HG03460 (cell line): Measurements from ENCODE around the gene GPATCH3.
A peak's percentile ranks its signal among the peaks of the same experiment; 100 is the strongest.
"Not testable (repeated sequence)": the region's sequence is repeated elsewhere in the genome, so short reads cannot be mapped to it uniquely, and the experiment has no call there.

Experiments
- ATAC-seq: cut with Tn5 transposase; IDR thresholded peaks from one replicate; pipeline ENCODE4 v1.9.1; 2021; ENCODE audit not compliant: unreplicated experiment

GPATCH3 gene

DNA sequence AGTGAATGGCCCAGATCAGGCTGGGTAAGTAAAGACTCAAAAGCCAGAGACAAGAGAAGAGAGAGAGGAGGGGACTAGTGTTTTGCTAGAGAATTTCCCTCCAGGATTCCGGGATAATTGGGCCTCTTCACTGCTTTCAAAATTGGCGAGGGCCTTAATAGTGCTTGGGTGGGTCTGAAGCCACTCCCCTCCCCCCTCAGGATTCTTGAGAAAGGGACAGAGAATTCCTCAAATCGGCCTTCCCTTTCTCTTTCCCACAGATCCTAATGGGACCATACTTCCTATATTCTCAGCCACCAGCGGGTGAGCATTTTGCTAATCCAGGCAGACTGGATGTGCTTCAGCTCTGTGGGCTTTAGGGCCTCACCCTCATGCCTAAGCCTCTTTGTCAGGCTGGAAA lies 25.4 kb downstream of the GPATCH3 start:
- no peak for ATAC-seq

DNA sequence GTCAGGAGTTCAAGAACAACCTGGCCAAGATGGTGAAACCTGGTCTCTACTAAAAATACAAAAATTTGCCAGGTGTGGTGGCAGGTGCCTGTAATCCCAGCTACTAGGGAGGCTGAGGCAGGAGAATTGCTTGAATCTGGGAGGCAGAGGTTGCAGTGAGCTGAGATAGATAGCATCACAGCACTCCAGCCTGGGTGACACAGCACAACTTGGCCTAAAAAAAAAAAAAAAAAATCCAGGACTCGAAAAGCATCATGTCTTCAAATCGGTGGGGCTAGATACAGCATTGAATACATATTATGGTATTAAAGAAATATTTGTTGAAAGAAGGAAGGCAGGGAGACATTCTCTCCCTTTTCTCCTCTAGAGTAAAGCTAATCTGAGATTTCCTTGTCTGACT lies 27.2 kb downstream of the GPATCH3 start:
- ATAC-seq, result not testable (repeated sequence)

GRCh38 chr1:26864610-26865480 lies 35.4 kb downstream of the GPATCH3 start:
- peak; percentile 91 for ATAC-seq

DNA sequence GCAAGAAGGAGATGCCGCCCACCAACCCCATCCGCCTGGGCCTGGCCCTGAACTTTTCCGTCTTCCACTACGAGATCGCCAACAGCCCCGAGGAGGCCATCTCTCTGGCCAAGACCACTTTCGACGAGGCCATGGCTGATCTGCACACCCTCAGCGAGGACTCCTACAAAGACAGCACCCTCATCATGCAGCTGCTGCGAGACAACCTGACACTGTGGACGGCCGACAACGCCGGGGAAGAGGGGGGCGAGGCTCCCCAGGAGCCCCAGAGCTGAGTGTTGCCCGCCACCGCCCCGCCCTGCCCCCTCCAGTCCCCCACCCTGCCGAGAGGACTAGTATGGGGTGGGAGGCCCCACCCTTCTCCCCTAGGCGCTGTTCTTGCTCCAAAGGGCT lies 36.6 kb downstream of the GPATCH3 start:
- ATAC-seq, result no peak

DNA sequence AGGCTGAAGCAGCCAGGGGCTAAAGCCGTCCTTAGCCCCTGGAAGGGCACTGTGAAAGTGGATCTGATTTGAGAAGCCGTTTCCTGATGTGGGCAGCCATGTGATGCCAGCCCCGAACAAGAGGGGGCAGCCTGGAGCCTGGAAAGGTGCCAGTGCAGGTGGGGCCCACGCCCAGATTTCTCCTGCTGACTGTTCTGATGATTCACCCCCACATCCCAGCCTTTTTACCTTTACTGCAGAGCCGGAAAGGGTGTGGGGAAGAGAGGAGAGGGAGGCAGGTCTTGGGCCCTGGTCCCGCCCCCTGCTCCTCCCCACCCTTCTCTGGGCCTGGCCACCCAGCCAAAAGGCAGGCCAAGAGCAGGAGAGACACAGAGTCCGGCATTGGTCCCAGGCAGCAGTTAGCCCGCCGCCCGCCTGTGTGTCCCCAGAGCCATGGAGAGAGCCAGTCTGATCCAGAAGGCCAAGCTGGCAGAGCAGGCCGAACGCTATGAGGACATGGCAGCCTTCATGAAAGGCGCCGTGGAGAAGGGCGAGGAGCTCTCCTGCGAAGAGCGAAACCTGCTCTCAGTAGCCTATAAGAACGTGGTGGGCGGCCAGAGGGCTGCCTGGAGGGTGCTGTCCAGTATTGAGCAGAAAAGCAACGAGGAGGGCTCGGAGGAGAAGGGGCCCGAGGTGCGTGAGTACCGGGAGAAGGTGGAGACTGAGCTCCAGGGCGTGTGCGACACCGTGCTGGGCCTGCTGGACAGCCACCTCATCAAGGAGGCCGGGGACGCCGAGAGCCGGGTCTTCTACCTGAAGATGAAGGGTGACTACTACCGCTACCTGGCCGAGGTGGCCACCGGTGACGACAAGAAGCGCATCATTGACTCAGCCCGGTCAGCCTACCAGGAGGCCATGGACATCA lies 37.2 kb downstream of the GPATCH3 start, which contains the start of gene SFN:
TSS of gene SFN (plus strand) at position 369 of the 904 bp plus-strand sequence. CDS start at position 433, 64 bp downstream.
- no peak for ATAC-seq

- ATAC-seq, result no peak
These were observed 38.3 kb downstream of the GPATCH3 start for GRCh38 chr1:26861889-26862378.

GRCh38 chr1:26861286-26861701 lies 39.0 kb downstream of the GPATCH3 start:
- ATAC-seq, result no peak

DNA sequence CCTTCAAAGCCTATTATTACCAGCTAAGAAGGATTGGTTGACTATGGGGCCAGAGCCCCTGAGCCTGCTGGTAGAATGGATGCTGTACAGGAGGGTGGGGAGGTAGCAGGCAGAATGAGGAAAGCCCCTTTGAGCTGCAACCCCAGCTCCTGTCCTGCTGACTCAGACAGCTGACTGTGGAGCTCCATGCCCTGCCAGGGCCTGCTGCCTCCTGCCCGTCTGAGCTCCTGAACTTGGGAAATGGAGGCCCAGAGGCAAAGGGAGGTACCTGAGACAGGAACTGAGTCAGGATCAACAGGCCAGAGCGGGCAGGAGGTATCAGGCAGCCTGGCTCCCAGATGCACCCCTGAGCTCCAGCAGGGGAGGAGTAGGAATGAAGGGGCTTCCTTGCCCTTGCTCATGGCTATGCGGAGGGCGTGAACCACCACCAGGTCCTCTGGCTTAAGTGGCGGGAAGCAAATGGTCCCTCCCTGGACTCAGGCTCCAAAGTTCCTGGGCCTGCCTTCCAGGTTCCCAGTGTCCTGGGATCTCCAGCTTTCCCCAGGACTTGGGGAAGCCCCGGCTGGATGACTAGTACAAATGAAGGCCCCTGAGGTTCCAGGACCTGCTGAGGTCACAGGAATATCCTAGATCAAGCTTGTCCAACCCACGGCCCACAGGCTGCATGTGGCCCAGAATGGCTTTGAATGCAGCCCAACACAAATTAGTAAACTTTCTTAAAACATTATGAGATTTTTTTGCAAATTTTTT lies 41.2 kb downstream of the GPATCH3 start:
- no peak for ATAC-seq

GRCh38 chr1:26858160-26858559 lies 42.1 kb downstream of the GPATCH3 start:
- no peak for ATAC-seq

DNA sequence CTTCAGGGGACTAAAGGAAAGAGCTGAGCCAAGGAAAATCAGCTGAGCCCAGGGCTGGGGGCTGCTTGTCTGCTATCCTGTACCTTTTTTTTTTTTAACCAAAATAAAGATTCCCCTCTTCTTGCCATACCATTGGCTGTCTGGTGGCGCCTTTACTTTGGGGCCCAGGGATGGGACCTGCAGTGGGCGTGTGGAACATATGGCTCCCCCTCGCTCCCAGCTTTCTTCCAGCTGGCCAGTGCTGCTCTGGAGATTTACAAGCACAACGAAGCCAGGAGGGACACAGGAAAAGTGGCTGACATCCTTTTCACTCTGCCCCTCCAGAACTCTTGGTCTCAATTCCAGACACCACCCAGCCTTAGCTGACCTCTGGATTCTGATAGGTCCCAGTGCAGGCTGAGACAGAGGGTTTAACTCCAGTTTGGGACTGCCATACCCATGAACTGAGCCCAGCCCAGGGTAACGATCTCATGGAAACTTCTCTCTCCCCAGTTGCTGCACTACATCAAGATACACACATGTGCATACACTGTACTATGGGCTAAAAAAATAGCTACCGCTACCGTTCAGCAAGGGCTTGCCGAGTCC lies 42.7 kb downstream of the GPATCH3 start:
- ATAC-seq, result no peak

DNA sequence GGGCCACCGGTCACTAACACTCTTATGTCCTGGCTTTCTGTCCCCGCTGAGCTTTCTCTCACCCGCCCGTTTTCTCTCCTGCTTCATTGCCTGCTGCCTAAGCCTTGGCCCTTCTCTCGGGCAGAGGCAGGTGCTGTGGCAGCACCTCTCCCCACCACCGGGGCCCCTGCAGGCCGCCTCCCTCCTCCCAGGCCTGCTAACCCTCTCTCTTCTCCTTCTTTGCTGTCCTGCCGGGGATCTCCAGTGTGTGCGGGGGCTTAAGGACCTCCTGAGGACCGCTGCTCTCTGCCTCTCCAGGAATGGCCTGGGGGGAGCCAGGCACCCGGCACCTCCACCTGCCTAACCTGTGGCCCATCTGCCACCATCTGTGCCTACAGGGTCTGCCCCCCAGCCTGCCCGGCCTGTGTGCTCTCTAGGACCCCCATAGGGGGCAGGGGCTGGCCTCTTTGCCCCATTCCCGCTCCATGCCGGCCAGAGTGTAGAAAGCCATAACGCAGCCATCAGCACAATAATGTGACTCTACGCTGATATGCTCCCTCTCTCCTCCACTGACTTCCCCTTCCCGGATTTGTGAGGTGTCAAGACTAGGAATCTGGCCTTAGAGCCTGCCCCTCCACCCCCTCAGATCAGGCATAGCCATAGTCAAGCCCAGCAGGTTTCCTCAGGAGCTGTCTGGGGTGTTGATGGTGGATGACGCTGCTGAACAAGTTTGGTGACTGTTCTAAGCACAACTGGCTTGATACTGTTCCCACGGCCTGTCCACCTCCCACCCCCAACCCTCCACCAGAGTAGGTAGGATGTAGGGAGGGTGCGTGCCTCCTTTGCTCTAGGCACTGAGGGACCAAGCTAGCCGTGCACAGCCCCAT lies 43.4 kb downstream of the GPATCH3 start:
- no peak for ATAC-seq

DNA sequence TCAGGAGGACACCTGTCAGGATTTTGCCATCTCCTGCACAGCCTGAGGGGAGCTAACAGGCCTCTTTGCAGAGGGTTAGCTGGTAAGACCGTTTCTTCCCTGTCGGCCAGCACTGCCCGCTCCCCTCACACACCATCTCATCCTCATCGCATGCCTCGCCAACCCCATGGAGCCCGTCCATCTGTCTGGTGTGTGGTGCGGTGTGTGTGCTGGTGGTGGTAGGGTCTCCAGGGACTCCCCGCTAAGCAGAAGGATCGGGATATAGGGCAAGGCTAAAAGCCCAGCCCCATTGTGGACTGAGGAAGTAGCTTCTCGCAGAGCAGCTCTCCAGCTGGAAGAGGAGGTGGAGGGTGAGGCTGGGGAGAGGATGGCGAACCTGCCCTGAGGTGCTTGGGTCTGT lies 44.1 kb downstream of the GPATCH3 start:
- no peak for ATAC-seq

- no peak for ATAC-seq
These were observed 44.6 kb downstream of the GPATCH3 start for GRCh38 chr1:26855636-26856035.

DNA sequence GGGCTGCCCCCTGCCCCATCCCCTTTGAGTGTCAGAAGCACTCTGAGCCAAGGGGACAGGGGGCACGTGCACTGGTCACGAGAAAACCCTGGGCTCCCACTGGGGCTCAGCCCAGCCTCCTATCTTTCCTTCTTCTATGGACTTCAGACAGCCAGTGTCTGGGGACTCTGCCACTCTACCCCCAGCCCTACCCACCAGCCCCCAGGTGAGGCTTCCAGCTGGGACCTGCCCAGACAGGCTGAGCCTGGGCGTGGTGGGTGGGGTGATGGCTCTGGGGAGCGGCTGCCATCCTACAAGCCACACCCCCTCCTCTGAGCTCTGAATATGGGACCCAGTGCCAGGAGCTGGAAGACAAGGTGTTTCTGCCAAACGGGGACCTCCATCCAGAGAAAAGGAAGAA lies 45.4 kb downstream of the GPATCH3 start:
- ATAC-seq, result no peak

GRCh38 chr1:26853600-26853999 lies 46.7 kb downstream of the GPATCH3 start:
- no peak for ATAC-seq

- no peak for ATAC-seq
These were observed 47.1 kb downstream of the GPATCH3 start for GRCh38 chr1:26853156-26853555.

- no peak for ATAC-seq
These were observed 47.6 kb downstream of the GPATCH3 start for GRCh38 chr1:26852701-26853100.

- no peak for ATAC-seq
These were observed 49.1 kb downstream of the GPATCH3 start for GRCh38 chr1:26851106-26851684.
